HG02884 (cell line): ENCODE measurements around the gene GREB1L.
"Not testable (repeated sequence)": the region's sequence is repeated elsewhere in the genome, so short reads cannot be mapped to it uniquely, and the experiment has no call there.

Experiments used
- ATAC-seq: cut with Tn5 transposase; IDR thresholded peaks from one replicate; pipeline ENCODE4 v1.9.1; 2021; ENCODE audit warnings: mild to moderate bottlenecking, moderate library complexity; ENCODE audit not compliant: unreplicated experiment

GREB1L gene

DNA sequence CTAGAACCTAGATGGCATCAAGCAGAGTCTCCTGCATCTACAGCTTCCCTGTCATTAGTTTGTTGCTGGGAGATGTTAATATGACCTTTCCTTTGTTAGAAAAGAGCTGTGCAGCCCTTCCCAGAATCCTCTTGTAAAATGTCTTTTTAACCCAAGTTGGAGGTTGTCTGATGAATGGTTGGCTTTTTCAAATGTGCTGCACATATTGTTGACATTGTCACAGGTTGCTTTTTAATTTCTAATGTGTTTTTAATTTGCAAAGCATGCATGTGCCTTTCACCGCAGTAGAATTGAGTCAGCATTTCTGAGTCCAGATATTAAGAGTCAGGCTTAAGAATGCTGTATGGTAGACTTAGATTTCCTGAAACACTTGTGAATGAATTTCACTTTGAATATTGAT, 120.8 kb downstream of the GREB1L start:
- ATAC-seq = no peak

DNA sequence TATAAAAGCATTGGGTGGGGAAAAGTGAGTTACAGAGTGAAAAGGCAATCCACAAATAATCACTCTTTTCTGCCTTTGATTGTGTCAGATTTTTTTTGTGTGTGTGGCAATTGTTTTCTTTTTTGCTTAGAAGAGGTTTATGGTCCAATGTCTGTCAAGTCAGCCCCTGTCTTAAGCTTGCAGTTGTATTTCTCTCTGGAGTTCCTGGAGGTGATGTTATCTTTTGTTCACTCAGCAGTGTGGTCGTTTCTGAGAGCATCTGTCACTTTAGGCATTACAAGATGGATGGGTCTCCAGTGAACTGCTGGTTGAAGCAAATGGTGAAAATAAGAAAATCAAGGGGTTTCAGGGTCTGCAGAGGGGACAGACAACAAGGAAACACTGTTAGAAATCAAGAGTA, 121.3 kb downstream of the GREB1L start:
- ATAC-seq = no peak

DNA sequence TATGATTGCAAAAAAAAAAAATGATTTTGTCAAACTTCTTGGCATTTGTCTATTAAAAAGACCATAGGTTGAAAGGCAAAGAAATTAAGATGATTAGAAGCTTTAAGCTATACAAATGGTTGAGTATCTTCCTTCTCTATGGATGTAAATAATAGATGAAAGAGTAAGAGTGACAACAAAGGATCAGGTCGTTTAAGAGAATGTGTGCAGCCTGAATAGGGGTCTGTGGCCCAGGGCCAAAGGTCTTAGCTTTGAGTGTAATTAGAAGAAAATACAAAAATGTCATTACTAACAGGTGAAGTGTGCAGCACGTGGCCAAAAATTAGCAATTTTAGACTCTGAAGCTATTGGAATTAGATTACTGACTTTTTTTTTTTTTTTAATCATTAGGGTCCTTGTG, 122.4 kb downstream of the GREB1L start:
- no peak for ATAC-seq

DNA sequence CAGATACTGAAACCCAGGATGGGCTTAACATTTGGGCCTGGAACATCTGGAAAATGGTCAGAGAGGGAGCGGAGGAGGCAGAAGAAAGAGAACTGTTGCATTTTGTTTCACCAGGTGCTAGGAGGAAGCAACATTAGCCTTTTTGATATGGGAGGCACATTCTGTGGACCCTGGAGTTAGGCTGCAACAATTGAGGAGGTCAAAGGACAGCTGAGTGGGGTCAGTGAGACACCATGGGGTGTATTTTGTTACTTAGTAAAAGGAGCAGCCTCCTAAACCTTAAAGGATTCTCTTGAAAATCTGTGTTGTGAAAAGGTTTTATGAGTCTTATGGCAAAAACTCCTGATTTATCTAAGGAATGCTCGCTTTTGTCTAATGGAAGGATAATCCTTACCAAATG, 124.9 kb downstream of the GREB1L start:
- ATAC-seq = no peak

DNA sequence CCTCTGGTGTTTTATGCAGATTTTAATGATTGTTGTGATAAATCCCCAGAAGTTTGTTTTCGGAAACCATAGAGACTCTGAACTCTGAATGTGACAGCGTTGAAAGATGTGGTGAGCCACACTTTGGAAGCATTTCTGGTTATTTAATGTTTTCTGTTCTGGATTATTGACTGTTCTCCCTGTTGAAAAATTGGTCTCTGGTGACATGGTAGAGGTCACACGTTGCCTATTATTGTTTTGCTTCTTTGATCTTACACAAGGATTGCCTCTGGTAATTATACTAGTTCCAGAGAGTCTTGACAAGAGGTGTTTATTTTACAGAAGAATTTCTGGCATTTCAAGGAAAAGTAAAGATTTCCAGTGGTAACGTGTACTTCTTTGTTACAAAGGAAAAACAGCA, 127.1 kb downstream of the GREB1L start:
- ATAC-seq = no peak

DNA sequence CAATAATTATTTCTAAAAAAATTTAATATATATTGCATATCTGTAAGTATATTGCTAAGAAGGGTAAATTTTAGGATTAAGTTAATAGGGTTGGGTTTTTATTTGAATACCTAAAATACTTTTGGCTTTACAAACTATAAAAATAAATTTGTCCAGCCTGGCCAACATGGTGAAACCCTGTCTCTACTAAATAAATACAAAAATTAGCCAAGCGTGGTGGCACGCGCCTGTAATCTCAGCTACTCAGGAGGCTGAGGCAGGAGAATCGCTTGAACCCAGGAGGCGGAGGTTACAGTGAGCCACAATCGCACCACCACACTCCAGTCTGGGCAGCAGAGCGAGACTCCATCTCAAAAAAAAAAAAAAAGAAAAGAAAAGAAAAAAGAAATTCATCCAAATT, 127.6 kb downstream of the GREB1L start:
- not testable (repeated sequence) for ATAC-seq

DNA sequence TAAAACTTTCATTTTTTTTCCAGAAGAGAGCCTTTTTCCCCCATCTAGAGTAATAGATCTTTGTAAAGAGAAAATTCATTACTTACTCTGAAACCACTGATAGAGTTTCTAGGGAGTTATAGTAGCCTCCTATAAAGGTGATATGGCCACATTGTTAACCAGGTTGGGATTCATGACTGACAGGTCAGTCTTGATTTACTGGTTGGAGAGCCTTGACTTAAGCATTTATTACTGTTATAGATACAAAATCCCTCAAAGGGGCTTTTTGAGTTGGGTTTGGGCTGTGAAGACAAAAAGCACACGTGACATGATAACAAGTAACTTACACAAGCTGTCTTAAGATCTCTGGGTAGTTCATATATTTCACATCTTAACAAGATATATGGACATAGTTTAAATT, 141.0 kb downstream of the GREB1L start:
- no peak for ATAC-seq

DNA sequence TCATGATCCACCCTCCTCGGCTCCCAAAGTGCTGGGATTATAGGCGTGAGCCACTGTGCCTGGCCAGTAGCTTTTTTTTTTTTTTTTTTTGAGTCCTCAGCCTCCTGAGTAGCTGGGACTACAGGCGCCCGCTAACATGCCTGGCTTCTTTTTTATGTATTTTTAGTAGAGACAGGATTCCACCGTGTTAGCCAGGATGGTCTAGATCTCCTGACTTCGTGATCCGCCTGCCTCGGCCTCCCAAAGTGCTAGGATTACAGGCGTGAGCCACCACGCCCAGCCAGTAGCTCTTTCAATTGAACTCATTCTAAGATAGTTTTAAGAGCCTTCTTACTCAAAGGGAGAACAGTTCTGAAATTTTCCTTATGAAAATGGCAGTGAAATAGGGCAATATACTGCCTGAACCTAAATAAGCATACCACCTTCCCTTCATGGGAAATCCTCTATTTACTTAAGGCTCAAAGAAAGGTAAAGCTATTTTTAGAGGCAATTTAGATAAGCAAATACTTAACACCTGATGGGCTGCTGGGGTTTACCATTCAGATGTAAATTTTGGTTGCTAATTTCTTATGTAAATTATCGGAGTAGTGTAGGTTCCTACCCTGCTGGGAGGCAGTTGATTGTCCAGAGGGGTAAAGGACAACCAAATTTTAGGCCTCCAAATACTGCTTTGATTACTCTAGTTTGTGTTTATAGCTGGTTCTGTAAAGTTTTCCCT, 144.7 kb downstream of the GREB1L start:
- no peak for ATAC-seq

DNA sequence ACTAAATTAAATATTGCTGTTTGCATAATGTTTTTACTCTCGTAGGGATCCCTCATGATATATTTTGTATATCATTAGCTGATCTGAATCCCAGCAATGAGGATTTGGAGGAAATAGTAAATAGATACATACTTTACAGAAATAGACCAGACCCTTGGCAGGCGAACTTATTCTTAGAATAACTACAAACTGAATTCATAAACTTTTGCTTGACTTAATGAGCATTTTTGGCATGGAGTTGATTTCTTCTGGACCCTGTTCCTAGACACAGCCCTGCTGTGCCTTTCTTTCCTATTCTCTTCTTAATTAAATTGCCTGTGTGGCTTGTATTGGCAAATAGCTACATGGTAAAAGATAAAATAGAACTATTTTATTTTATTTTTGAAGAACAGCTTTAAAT, 145.9 kb downstream of the GREB1L start:
- ATAC-seq = no peak

DNA sequence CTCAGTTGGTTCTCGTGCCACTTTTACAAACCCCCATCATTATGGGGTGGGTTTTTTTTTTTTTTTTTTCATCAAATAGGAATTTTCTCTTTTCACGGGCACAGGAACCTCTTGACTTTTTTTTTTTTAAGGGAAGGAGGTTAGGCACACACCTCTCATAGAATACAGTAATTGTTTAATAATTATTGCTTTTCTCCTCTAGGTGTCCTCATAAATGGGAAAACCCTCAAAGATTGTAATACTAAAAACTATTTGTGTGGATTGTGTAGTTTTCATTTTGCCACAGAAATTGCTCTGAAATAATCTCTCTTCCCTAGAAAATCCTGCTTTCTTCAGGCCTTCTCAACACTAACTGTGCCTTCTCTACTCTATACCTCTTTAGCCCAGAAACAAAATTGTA, 147.3 kb downstream of the GREB1L start:
- ATAC-seq = no peak

DNA sequence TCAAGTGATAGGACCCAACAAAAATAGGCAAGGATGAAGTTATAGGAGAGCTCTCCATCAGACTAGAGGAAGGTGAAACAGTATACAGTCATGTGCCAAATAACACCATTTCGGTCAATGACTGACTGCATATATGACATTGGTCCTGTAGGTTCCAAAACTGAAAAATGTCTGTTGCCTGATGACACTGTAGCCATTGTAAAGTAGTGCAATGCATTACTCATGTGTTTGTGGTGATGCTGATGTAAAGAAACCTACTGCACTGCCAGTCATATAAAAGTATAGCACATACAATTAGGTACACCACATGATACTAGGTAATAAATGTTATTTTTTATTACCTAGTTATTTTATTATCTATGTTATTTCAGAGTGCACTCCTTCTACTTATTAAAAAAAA, 147.9 kb downstream of the GREB1L start:
- no peak for ATAC-seq

DNA sequence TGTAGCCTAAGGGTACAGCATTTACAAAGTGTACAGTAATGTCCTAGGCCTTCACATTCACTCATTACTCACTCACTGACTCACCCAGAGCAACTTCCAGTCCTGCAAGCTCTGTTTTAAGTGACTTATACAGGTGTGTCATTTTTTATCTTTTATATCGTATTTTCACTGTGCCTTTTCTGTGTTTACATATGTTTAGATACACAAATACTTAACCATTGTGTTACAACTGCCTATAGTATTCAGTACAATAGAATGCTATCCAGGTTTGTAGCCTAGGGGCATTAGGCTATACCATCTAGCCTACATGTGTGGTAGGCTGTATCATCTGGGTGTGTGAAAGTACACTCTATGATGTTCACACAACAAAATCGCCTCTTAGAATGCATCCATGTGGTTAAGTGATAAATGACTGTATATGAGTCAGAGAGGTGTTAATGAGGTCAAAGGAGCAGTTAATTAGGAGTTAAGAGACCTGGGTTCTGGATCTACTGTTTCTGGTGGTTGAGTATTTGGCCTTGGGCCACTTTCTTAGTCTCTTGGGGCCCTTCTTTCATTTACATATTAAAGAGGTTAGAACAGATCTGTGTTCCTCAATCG, 149.1 kb downstream of the GREB1L start:
- no peak for ATAC-seq

DNA sequence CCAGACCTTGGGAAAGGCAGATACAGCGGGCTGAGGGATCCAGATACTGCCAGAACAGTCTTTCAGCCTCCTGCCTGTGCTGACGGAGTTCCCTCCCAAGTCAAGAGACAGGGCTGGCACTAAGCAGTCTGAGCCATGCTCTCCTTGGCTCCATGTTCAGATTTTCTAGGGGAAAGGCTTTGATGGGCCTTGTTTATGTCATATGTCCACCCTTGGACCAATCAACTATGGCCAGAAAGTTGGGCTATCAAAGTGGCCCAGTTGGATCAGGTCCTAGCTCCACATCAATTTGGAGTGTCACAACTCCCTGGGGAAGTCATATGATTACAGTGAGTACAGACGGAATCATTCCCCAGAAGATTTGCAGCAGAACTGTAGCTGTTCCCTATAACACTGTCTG, 152.0 kb downstream of the GREB1L start:
- no peak for ATAC-seq

DNA sequence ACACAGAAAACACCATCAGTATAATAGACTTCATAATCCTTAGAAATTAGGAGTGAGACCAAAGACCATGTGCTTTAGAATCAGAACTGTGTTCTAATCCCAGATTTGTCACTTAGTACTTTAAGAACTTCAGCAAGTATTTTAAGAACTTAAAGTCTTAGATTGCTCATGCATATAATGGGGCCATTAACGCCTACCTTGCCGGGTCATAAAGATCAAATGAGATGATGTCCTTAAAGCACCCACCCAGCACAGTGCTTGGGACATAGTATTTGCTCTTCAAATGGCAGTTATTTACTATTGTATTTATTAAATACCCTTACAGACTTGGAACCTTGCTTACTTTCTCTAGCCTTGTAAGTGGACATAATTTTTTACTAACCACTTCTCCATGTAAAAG, 156.1 kb downstream of the GREB1L start:
- no peak for ATAC-seq

DNA sequence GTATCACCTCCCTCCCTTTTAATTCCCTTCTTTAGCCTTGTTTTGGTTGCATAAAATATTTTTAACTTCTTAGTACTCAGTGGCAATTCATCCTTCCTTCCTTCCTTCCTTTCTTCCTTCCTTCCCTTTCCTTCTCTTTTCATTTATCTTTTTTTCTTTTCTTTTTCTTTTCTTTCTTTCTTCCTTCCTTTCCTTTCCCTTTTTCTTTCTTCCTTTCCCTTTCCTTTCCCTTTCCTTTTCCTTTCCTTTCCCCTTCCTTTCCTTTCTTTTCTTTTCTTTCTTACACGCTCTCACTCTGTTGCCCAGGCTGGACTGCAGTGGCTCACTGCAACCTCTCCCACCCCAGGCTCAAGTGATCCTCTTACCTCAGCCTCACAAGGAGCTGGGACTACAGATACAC, 160.2 kb downstream of the GREB1L start:
- no peak for ATAC-seq

DNA sequence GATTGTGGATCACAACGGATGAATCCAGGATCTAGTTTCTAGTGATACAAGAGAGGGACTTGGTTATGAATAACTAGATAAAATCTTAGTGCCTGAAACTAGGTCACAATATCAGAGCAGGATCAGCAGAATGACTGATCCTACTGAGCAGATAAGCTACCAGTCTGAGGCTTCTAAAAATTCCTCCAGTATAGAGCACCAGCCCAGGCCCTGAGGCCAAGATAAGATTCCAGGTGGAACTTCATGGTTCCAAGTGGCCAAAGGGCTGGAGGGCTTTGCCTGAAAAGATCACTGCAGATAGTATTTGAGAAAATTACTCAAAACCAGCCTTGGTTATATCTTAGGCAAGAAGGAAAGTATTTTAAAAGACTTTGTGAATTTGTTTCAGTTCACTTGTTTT, 162.4 kb downstream of the GREB1L start:
- ATAC-seq = no peak

DNA sequence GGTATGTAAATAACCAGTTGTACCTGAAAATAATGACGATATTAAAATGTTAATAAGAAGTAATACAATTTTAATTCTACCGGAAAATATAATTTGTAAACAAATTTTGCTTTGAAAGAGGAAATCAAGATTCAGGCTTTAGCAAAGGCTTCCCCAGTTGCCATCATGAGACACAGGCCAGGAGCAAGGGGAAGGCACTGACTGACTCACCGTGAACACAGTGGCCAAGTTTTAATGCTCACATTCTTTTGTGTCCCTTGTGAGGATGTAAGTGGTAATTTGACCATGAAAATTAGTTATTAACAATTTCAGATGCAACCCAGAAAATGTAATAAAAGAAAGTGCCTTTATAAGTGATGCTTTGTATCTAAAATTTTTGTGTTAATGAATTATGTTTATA, 164.1 kb downstream of the GREB1L start:
- ATAC-seq = no peak

DNA sequence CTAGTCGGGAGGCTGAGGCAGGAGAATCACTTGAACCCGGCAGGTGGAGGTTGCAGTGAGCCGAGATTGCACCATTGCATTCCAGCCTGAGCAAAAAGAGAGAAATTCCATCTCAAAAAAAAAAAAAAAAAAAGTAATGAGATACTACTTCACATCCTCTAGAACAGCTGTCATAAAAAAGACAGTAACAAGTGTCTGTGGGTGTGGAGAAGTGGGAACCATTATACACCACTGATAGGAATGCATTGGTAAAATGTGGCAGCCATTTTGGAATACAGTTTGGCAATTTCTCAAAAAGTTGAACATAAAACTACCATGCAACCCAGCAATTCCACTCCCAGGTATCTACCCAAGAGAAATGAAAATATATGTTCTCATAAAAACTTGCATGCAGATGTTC, 166.6 kb downstream of the GREB1L start:
- ATAC-seq = no peak

DNA sequence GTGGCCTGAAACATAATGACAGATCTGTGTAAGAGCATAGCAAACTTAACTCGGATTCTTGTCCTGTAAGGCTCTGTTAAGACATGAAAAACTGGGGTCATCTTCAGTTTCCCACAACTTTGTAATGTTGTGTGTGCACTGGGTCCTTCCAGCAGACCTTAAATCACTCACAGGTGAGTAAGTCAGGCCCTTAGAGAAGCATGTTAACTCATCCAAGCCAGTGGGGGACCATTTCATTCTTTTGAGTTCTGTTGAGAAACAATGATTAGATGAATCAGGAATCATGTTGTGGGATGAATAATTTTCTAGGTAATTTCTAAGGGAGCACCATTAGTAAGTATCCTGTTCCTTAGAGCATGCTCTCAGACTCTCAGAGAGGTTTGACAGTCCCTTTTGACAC, 191.4 kb downstream of the GREB1L start:
- ATAC-seq = no peak

DNA sequence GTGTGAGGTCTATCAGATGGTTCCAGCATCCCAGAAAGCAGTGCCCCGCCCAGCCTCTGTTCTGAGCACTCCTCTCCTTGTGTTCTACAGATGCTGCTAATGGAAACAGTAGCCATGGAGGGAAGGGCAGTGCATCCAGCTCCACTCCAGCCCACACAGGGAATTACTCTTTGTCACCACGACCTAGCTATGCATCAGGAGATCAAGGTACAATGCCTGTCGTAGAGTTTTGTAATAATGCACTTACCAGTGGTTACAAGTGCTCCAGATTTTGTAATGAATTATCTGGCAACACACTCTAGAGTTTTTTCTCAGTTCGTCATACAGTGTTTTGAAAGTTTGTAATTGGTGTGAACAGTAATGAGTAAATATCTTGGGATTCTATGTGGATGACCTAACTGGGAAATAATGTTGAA, 197.4 kb downstream of the GREB1L start:
- ATAC-seq = no peak

DNA sequence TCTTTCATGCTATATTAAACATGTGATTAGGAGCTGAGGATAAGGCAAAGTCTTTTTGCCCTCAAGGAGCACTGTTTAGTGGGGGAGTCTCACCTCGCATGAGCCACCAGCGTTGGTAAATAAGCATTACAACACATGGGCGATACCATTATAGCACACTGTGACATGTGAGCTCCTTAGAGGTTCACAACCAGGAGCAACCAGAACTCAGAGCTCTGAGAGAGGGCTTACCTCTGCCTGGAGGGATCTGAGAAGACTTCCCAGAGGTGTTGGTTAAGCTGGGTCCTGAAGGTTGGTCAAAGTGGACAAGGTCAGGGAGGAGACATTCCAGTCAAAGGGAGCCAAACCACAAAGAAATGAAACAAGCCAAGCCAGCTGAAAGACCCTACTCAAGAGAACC, 199.6 kb downstream of the GREB1L start:
- no peak for ATAC-seq

DNA sequence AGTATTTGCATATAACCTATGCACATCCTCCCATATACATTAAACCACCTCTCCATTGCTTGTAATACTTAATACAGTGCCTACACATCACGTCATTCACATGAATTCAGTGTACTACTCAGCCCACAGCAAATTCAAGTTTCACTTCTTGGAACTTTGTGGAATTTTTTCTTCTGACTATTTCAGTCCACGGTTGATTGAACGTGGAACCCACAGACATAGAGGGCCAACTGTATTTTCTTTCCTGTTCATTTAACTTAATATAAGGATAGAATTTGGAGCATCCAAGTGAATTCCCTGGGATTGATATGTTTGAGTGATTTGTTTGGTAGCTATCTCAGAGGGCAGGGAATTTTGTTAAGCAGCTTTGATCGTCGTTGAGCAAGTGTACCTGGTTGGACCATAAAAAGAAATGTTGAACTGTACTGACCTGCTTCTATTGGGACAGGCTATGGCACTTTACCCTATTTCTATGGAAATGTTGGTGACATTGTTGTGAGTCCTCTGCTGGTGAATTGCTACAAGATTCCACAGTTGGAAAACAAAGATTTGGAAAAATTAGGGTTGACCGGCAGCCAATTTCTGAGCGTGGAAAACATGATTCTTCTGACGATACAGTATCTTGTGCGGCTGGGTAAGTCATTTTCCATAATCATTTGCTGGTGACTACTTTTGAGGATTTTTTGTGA, 201.9 kb downstream of the GREB1L start:
- no peak for ATAC-seq
